GM13977 (cell line): Measurements from ENCODE around the gene MBD2.
A peak's percentile ranks its signal among the peaks of the same experiment; 100 is the strongest.

Experiments
- DNase-seq: peaks from one replicate; pipeline ENCODE4 v3.0.0; 2012; ENCODE audit warnings: low spot score
- in situ Hi-C: fragments of 300-500 bp; cut with MboI; formaldehyde crosslinking; loops from one replicate; pipeline ENCODE4 v1.12.0; 2022; ENCODE audit warnings: low sequenced_read_pairs, low pct_unique_long_range_greater_than_20kb, mixed read lengths, inconsistent platforms; ENCODE audit not compliant: unreplicated experiment
- TF ChIP-seq, protein P1 (sequence below): IDR thresholded peaks from 2 replicates; pipeline ENCODE4 v1.5.1; 2012; ENCODE audit warnings: mild to moderate bottlenecking, control low read depth; ENCODE audit not compliant: insufficient read depth; ENCODE audit errors: extremely low read depth, missing control alignments

The MBD2 gene, protein sequence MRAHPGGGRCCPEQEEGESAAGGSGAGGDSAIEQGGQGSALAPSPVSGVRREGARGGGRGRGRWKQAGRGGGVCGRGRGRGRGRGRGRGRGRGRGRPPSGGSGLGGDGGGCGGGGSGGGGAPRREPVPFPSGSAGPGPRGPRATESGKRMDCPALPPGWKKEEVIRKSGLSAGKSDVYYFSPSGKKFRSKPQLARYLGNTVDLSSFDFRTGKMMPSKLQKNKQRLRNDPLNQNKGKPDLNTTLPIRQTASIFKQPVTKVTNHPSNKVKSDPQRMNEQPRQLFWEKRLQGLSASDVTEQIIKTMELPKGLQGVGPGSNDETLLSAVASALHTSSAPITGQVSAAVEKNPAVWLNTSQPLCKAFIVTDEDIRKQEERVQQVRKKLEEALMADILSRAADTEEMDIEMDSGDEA

DNA sequence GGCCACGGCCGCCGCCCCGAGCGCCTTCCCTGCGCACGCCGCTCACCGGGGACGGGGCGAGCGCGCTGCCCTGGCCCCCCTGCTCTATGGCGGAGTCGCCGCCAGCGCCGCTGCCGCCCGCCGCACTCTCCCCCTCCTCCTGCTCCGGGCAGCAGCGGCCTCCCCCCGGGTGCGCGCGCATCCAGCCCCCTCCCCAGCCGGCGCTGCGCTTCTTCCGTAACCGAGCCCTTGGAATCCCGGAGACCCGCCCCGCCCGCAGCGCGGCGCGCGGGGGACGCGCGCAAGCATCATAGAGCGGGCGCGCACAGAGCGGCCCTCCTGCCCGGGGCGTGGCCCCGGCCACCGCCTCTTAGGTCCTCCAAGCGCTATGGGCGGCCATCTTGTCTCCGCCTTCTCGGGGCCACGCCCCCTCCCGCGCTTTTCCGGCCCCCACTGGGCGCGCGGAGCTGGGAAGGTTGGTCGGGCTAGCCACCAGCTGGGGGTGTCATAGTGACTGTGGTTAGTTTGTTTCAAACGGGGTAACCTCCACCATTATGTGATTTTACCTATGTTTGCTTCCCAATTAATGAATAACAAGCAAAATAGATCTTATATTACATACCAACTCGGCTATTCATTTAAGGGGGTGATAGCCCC lies at the start of gene MBD2:
Gene MBD2 (minus strand): TSS at position 291 of the 636 bp plus-strand sequence. CDS start 110 bp downstream, at position 181.
- TF ChIP-seq, protein P1, sequence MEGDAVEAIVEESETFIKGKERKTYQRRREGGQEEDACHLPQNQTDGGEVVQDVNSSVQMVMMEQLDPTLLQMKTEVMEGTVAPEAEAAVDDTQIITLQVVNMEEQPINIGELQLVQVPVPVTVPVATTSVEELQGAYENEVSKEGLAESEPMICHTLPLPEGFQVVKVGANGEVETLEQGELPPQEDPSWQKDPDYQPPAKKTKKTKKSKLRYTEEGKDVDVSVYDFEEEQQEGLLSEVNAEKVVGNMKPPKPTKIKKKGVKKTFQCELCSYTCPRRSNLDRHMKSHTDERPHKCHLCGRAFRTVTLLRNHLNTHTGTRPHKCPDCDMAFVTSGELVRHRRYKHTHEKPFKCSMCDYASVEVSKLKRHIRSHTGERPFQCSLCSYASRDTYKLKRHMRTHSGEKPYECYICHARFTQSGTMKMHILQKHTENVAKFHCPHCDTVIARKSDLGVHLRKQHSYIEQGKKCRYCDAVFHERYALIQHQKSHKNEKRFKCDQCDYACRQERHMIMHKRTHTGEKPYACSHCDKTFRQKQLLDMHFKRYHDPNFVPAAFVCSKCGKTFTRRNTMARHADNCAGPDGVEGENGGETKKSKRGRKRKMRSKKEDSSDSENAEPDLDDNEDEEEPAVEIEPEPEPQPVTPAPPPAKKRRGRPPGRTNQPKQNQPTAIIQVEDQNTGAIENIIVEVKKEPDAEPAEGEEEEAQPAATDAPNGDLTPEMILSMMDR = peak; percentile 48
- DNase-seq = peak; percentile 90
- in situ Hi-C loops = loop anchor here (5.0 kb wide), 1 partner anchor 48 kb away; no protein-coding TSS in a partner anchor

DNA sequence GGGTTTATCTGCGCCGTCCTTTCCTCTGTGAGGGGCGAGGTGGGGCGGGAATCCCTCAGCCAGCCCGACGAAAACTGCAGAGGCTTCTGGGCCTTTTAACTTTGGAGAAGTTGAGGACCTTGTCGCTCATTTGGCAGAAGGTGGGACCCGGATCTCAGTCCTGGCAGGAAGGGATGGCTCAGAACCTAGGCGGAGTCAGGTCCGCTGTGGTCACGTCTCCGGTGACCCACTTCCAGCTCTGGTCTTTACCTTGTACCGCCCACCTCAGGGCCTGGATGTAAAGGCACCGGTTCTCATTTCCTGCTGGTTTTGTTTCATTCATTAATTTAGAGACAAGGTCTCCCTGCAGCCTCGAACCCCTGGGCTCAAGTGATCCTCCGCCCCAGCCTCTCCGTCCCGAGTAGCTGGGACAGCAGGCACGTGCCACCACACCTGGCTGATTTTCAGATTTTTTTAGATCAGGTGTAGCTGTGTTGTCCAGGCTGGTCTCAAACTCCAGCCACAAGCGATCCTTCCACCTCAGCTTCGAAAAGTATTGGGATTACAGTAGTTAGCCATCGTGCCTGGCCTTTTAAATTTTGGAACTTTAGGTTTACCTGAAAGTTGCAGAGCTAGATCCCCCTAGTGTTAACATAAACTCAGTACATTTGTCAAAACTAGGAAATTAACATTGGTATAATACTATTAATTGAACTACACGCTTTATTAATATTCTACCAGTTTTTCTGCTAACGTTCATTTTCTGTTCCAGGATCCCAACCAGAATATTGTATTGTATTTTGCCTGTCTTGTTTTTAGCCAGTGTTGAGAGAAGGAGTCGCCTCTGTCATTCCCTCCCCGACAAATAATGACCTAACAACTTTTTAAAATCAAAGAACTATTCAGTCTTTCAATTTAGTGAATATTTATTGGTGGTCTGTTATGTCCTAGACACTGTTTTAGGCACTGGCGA lies 45.7 kb upstream of the MBD2 start:
- in situ Hi-C loops = loop anchor here (5.0 to 25.0 kb wide), 3 partner anchors 48 to 1042 kb away; partner anchors contain the start of gene MBD2

DNA sequence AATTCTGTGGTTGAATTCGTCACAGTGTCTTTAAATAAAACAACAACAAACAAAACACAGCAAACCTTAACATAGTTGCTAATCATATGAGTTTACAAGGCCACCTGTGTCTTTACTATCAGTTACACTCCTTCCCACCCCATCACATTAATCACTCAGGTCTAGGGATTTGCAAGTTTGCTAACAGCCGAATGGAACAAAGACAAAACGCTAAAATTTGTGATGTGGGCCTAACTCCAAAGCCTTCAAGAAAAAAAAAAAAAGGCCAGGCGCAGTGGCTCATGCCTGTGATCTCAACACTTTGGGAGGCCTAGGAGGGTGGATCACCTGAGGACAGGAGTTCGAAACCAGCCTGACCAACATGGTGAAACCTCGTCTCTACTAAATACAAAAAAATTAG lies 44.3 kb upstream of the MBD2 start:
- TF ChIP-seq, protein P1 = no peak
- in situ Hi-C loops = loop anchor here (25.0 kb wide), 1 partner anchor 1044 kb away; no protein-coding TSS in a partner anchor
- DNase-seq = no peak

More for the DNA sequence above, 45.7 kb upstream of the MBD2 start:
- peak; percentile 30 for DNase-seq
- TF ChIP-seq, protein P1 = peak; percentile 41

DNA sequence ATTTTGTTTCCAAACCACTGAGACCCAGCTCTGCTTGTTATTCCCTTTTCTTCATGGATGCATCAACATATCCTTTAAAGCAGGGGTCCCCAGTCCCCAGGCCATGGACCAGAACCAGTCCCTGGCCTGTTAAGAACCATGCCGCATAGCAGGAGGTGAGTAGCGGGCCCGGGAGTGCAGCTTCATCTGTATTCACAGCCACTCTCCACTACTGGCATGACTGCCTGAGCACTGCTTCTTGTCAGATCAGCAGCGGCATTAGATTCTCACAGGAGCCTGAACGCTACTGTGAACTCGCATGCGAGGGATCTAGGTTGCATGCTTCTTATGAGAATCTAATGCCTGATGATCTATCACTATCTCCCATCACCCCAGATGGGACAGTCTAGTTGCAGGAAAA lies 43.2 kb upstream of the MBD2 start:
- TF ChIP-seq, protein P1 = no peak
- in situ Hi-C loops = loop anchor here (25.0 kb wide), 1 partner anchor 1045 kb away; no protein-coding TSS in a partner anchor

DNA sequence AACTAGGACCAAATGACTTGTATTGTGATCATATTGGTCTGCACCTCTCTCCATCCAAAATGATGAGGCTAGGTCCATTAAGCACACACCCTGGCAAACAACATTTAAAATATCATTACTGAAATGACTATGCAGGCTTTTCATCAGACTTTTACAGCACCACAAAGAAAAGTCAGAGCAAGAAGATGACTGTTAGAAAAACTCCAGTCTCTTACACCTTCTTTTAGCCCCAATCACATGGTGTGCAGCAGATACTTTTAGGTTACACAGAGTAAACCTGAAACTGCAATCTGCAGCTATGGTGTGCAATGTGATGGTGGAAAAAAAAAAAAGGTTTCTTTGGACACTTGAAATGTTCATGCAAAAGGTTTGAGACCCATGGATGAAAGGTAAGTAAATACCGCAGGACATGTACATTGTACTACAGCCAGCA lies 39.5 kb upstream of the MBD2 start:
- DNase-seq = peak; percentile 69
- TF ChIP-seq, protein P1 = no peak
- in situ Hi-C loops = loop anchor here (25.0 kb wide), 1 partner anchor 1048 kb away; no protein-coding TSS in a partner anchor

More for the DNA sequence above, 43.2 kb upstream of the MBD2 start:
- no peak for DNase-seq

DNA sequence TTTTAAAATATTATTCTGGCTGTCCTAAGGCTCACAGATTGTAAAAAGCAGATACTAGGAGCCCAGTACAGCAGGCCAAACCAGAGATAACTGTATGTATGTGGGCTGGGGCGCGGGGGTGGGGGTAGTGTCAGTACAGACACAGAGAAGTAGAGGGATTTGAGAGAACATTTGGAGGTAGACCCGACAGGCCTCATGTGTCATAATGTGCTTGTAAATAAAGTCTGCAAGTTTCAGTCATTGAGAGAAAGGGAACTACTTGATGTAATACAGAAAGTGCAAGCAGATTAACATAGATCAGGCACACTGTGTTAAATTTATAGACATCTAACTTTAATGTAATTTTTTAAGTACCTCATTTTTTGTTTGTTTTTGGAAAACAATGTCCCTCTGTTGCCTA lies 37.4 kb upstream of the MBD2 start:
- TF ChIP-seq, protein P1 = no peak
- DNase-seq = peak; percentile 65
- in situ Hi-C loops = loop anchor here (25.0 kb wide), 1 partner anchor 1050 kb away; no protein-coding TSS in a partner anchor
